ENCODE measurements around the gene UNC5C.

The UNC5C gene

GRCh38 chr4:95547715-95548471 lies 880 bp downstream of the UNC5C start:
- TF ChIP-seq, protein P1, sequence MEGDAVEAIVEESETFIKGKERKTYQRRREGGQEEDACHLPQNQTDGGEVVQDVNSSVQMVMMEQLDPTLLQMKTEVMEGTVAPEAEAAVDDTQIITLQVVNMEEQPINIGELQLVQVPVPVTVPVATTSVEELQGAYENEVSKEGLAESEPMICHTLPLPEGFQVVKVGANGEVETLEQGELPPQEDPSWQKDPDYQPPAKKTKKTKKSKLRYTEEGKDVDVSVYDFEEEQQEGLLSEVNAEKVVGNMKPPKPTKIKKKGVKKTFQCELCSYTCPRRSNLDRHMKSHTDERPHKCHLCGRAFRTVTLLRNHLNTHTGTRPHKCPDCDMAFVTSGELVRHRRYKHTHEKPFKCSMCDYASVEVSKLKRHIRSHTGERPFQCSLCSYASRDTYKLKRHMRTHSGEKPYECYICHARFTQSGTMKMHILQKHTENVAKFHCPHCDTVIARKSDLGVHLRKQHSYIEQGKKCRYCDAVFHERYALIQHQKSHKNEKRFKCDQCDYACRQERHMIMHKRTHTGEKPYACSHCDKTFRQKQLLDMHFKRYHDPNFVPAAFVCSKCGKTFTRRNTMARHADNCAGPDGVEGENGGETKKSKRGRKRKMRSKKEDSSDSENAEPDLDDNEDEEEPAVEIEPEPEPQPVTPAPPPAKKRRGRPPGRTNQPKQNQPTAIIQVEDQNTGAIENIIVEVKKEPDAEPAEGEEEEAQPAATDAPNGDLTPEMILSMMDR (IDR thresholded peaks at IDR 0.05; ENCODE audit: low read depth, low read length) = no peak
- DNase-seq (ENCODE audit: low read depth in 2 of 2) = peak; percentile 43 to 58
- peak overlapping the region; percentile 77 to 81 for H3K4me3 ChIP-seq (replicated peaks in 1 of 2; ENCODE audit: low read depth in 2 of 2, low read length in 2 of 2)

DNA sequence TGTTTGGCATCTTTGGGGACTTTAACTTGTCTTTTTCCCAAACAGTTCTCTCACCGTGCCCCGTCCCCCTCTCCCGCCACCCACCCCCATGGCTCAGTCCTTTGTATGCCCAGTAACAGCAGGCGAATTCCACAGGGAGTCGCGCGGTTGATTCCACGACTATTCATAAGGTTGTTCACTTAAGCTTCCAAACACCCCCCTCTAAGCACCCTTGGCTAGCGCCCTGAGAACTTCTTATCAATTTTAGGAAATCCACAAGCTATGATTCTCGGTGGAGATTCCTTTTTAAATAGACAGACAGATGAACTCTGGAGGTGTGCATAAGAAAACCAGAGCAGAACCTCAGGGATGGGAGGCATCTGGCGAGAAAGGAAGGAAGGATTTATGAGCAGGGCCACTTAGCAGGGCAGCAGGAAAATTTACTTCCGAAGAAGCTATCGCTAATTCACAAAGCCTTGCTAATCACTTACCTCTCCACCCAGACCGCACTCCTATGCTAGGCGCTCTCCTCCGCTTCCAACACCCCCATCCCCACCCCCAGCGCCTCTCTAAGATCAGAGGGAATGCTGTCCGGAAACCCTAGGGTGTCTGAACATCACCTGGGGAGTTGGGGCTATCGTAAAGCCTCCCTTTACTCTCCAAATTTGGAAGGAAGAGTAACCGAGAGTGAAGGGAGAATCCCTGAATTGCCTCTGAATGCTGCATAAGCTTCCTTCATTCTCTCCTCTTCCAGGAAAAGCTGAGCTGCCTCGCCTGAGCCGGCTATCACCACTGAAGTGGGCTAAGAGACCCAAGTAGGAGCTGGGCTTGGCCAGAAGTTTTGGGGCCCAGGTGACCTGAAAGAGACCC lies 1.7 kb downstream of the UNC5C start:
- DNase-seq (ENCODE audit: low read depth in 2 of 2) = peak in 1 of 2 donors; percentile 41

GRCh38 chr4:95546221-95546620 lies 2.6 kb downstream of the UNC5C start:
- TF ChIP-seq, protein P1 (IDR thresholded peaks at IDR 0.05; ENCODE audit: low read depth, low read length) = no peak
- DNase-seq (ENCODE audit: low read depth in 2 of 2) = peak in 1 of 2 donors; percentile 35
- H3K4me3 ChIP-seq (replicated peaks in 1 of 2; ENCODE audit: low read depth in 2 of 2, low read length in 2 of 2) = peak overlapping the region; percentile 7 to 81

More for the DNA sequence above, 1.7 kb downstream of the UNC5C start:
- peak overlapping the region; percentile 77 to 81 for H3K4me3 ChIP-seq (replicated peaks in 1 of 2; ENCODE audit: low read depth in 2 of 2, low read length in 2 of 2)
- TF ChIP-seq, protein P1 (IDR thresholded peaks at IDR 0.05; ENCODE audit: low read depth, low read length) = no peak

DNA sequence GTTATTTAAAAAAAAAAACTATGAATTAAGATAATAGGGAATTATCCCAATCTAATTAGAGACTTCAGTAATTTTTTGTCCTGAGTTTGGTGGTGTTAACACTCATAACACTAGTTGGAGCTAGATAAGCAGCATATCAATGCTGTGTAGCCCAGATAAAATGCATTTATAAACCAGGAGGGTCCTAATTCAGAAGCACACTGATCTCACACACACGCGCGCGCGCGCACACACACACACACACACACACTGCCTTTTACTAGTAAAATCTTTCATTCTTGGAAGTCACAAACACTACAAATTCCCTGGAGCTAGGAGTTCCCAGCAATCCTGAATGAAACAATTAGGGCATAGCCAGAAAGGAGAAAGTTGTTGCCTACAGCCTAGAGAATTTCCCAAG lies 3.2 kb downstream of the UNC5C start:
- TF ChIP-seq, protein P1 (IDR thresholded peaks at IDR 0.05; ENCODE audit: low read depth, low read length) = no peak

DNA sequence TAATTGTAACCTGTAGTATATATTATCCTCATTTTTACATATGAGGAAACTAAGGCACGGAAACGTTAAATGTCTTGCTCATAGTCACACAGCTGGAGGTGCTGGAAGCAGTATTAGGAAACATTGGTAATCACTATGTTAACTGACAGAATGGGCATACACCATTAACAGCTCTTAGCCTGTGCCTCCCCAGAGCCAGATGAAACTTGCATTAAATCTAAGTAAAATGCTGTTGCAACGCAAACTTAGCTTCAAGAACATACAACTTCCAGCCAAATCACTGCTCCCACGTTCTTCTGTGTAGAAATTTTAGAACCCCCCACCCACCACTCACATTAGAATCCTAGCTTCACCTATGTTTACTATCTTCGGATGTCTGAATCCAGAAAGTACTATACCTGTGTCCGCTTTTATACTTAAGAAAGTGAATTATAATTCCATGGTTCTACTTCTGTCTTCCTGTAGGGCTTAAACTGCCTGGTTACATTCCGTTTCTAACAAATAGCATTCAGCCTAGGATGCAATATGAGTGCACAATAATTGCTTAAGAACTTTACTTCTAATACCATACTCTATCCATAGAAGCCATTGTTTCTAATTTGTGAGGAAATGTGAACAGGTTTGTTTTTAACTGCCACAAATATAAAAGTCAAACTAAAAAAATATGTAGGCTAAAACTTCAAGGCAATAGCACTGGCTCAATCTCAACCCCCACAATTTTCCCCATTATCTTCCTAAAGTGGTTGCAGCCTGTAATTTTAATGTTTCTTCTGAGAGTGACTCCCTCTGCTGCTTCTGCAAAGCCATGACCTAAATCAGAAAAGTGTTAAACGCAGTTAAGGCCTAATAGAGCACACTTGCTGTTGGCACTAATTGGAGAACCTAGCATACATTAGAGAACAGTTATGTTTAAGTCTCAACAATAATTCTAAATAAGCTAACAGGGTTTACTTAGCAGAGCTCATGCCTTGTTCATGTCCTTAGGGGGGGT lies 4.4 kb downstream of the UNC5C start:
- H3K4me3 ChIP-seq (replicated peaks in 1 of 2; ENCODE audit: low read depth in 2 of 2, low read length in 2 of 2) = no peak overlapping the region
- peak; percentile 45 to 65 for DNase-seq (ENCODE audit: low read depth in 2 of 2)
- TF ChIP-seq, protein P1 (IDR thresholded peaks at IDR 0.05; ENCODE audit: low read depth, low read length) = peak; percentile 33

More for the DNA sequence above, 3.2 kb downstream of the UNC5C start:
- DNase-seq (ENCODE audit: low read depth in 2 of 2) = peak in 1 of 2 donors; percentile 34
- H3K4me3 ChIP-seq (replicated peaks in 1 of 2; ENCODE audit: low read depth in 2 of 2, low read length in 2 of 2) = no peak overlapping the region
